ENCODE results near the gene OVAAL.

Gene OVAAL

GRCh38 chr1:180536821-180537372 lies 21.9 kb upstream of the OVAAL start (continued):
- TF ChIP-seq AEBP2 (tag by site-specific recombination; IDR thresholded peaks at IDR 0.05; ENCODE audit: borderline replicate concordance) (no peak), ZNF707 (tag by site-specific recombination; IDR thresholded peaks at IDR 0.05) (no peak), ZNF658 (tag by site-specific recombination; IDR thresholded peaks at IDR 0.05) (no peak), ZNF354C (tag by site-specific recombination; IDR thresholded peaks at IDR 0.05; ENCODE audit: borderline replicate concordance, low read depth) (no peak), ZNF561 (tag by site-specific recombination; IDR thresholded peaks at IDR 0.05; ENCODE audit: borderline replicate concordance) (no peak), ZBTB7A (tag by site-specific recombination; IDR thresholded peaks at IDR 0.05; ENCODE audit: low read depth) (no peak), ZSCAN18 (tag by site-specific recombination; IDR thresholded peaks at IDR 0.05) (no peak), INSM2 (tag by site-specific recombination; IDR thresholded peaks at IDR 0.05) (no peak), ZNF18 (tag by site-specific recombination; IDR thresholded peaks at IDR 0.05) (no peak), SETDB1 (IDR thresholded peaks at IDR 0.05; ENCODE audit: insufficient read length, low read length) (no peak), ZNF138 (tag by site-specific recombination; IDR thresholded peaks at IDR 0.05; ENCODE audit: borderline replicate concordance) (no peak), PRDM2 (tag by site-specific recombination; IDR thresholded peaks at IDR 0.05; ENCODE audit: borderline replicate concordance) (no peak)

GRCh38 chr1:180539136-180539535 lies 19.6 kb upstream of the OVAAL start:
- Histone ChIP-seq H3K9me3 (ENCODE audit: control insufficient read depth, insufficient read depth, low read depth, low read length) (no peaks in the 10 kb centered on the region), H3K4me1 (ENCODE audit: control insufficient read depth, insufficient read depth, low read length) (no peaks in the 10 kb centered on the region), H3K27ac (ENCODE audit: extremely low read depth, low read depth, low read length) (no peak overlapping the region), H3K36me3 (ENCODE audit: control insufficient read depth in 2 of 2, insufficient read depth in 1 of 2, low read length in 2 of 2) (no peaks in the 10 kb centered on the region), H3K4me3 (ENCODE audit: low read depth, low read length) (no peak overlapping the region)
- ChIA-PET CTCF (interaction anchor here (0.6 to 13.3 kb wide), 4 partner anchors 22 to 324 kb away, joined by 3 to 134 read pairs (median 3); no protein-coding TSS in a partner anchor), POLR2A (no interaction called here)
- TF ChIP-seq TRIM28 (IDR thresholded peaks at IDR 0.05; ENCODE audit: borderline replicate concordance, low read length) (no peak), ZNF596 (tag by site-specific recombination; IDR thresholded peaks at IDR 0.05) (no peak), ZNF639 (tag by site-specific recombination; IDR thresholded peaks at IDR 0.05) (no peak), ZNF585B (tag by site-specific recombination; IDR thresholded peaks at IDR 0.05) (no peak), ZNF214 (tag by site-specific recombination; IDR thresholded peaks at IDR 0.05; ENCODE audit: borderline replicate concordance) (no peak), ZNF362 (tag by site-specific recombination; IDR thresholded peaks at IDR 0.05) (no peak), ZNF704 (tag by site-specific recombination; IDR thresholded peaks at IDR 0.05) (no peak), RBAK (tag by site-specific recombination; IDR thresholded peaks at IDR 0.05) (no peak)
